Measurements from ENCODE around the gene EID1.

GRCh38 chr15:48904758-48905157 is 26.8 kb downstream of the EID1 start:
- TF ChIP-seq CTCF (IDR thresholded peaks at IDR 0.05) (no peak), POLR2AphosphoS5 (IDR thresholded peaks at IDR 0.05) (no peak)

All from breast epithelium (tissue), 3 donors.